Activated T-cell treated with anti-CD3 and anti-CD28 coated beads, Interleukin-2, amount 50 U/mL, for 4 hours (primary cell): Measurements from ENCODE around the gene XKR8. TPM values are rescaled to one million over a fixed set of nuclear protein-coding genes. Genes with fewer than 3 reads are reported as not detected.
A peak's percentile ranks its signal among the peaks of the same experiment; 100 is the strongest.

Source experiments
- ATAC-seq, 2 donors: fragments of 200-7000 bp; cut with Tn5 transposase; one replicate each; pipeline ENCODE4 v1.10.0; 2021
- DNase-seq: peaks from one replicate; pipeline ENCODE4 v3.0.0-alpha.2; 2020
- H3K27me3 Mint-ChIP-seq: one replicate; pipeline ENCODE4 v1.8.0; 2021; ENCODE audit warnings: low read depth, mixed read lengths
- H3K36me3 Mint-ChIP-seq: one replicate; pipeline ENCODE4 v1.8.0; 2022; ENCODE audit warnings: mixed read lengths; ENCODE audit not compliant: insufficient read depth
- H3K4me1 Mint-ChIP-seq: one replicate; pipeline ENCODE4 v1.8.0; 2021; ENCODE audit warnings: low read depth, mixed read lengths
- H3K4me3 Mint-ChIP-seq: one replicate; pipeline ENCODE4 v1.8.0; 2021; ENCODE audit warnings: mild to moderate bottlenecking, moderate library complexity, mixed read lengths
- H3K9me3 Mint-ChIP-seq: one replicate; pipeline ENCODE4 v1.8.0; 2021; ENCODE audit warnings: mixed read lengths
- total RNA-seq, 3 donors: library from RNA; stranded (reverse); gene quantifications; one replicate each; pipeline ENCODE4 v1.2.1, GENCODE V29; 2021

XKR8 gene
- total RNA-seq, 3 donors from 2014 or later: 6.8 to 8.3 (median 7.0) TPM

- no peaks in the 10 kb centered on the region for H3K27me3 Mint-ChIP-seq
- no peaks in the 10 kb centered on the region for H3K9me3 Mint-ChIP-seq
- ATAC-seq: no peak
- peaks cover 25% of the 10 kb centered on the region for H3K4me1 Mint-ChIP-seq
- no peak for DNase-seq
- H3K4me3 Mint-ChIP-seq: no peak overlapping the region
- H3K36me3 Mint-ChIP-seq: peaks cover 16% of the 10 kb centered on the region
Observed at GRCh38 chr1:27966402-27967105, 6.8 kb downstream of the XKR8 start.

DNA sequence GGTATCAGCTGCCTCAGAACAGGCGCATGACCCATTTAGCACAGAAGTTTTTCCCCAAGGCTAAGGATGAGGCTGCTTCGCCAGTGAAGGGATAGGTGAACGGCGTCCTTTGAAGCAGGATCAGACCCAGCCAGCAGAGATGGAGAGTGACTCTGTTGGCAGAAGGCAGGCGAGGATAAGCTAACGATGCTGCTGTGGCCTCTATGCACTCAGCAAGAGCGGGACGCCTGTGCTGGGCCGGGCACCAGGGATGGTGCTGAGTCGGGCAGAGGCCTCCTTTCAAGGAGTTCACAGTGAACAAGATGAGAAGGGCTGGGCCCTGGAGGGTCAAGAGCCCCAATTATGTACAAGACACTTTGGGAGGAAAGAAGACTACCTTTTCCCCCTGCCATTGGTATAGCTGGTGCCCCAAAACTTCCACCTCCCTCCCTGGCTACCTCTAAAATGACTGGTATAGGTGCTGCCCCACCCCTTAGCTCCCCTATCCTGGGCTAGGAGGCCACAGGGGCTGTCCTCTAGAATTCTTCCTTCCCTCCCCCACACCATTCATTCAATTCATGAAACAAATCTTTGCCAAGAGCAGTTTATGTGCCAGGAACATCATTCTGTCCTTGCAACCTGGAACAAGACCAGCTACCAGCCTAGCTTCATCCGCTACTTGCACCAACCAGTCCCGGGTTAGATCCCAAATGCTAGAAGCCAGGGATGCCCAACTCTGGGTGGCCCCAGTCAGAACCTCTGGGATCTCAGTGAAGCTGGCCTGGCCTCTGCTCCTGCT is 7.5 kb downstream of the XKR8 start:
- H3K4me3 Mint-ChIP-seq: no peak overlapping the region
- DNase-seq (no peak), ATAC-seq (no peak)
- H3K4me1 Mint-ChIP-seq: peaks cover 21% of the 10 kb centered on the region
- peaks cover 16% of the 10 kb centered on the region for H3K36me3 Mint-ChIP-seq
- H3K27me3 Mint-ChIP-seq: no peaks in the 10 kb centered on the region
- no peaks in the 10 kb centered on the region for H3K9me3 Mint-ChIP-seq

DNA sequence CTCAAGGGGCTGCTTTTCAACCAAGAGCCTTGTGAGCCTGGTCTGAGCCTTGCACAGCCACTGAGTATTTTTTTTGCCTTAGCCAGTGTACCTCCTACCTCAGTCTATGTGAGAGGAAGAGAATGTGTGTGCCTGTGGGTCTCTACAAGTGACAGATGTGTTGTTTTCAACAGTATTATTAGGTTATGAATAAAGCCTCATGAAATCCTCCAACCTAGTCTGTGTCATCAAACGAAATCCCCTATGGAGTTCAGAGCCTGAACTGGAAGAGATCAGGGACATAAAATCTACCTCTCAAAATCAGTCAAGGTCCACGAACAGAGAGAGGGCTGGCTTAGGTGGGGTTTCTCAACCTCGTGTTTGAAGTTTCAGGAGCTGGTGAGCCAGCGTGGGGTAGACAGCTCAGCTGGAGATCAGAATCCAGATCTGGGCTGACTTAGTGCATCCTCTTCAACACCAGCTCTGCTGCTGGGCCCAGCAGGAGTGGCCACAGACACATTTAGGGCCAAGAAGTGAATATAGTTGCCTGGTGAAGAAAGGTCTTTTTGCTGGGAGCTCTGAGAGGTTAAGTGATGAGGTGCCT is 8.2 kb downstream of the XKR8 start:
- DNase-seq: no peak
- ATAC-seq: no peak

GRCh38 chr1:27968692-27969091 is 8.9 kb downstream of the XKR8 start:
- no peak overlapping the region for H3K4me3 Mint-ChIP-seq
- H3K36me3 Mint-ChIP-seq: peaks cover 19% of the 10 kb centered on the region
- H3K27me3 Mint-ChIP-seq: no peaks in the 10 kb centered on the region
- no peaks in the 10 kb centered on the region for H3K9me3 Mint-ChIP-seq
- H3K4me1 Mint-ChIP-seq: peaks cover 23% of the 10 kb centered on the region
- DNase-seq (no peak), ATAC-seq (no peak)

More for the DNA sequence above, 8.2 kb downstream of the XKR8 start:
- no peaks in the 10 kb centered on the region for H3K27me3 Mint-ChIP-seq
- H3K4me1 Mint-ChIP-seq: peaks cover 21% of the 10 kb centered on the region
- H3K9me3 Mint-ChIP-seq: no peaks in the 10 kb centered on the region
- H3K4me3 Mint-ChIP-seq: no peak overlapping the region
- peaks cover 14% of the 10 kb centered on the region for H3K36me3 Mint-ChIP-seq

DNA sequence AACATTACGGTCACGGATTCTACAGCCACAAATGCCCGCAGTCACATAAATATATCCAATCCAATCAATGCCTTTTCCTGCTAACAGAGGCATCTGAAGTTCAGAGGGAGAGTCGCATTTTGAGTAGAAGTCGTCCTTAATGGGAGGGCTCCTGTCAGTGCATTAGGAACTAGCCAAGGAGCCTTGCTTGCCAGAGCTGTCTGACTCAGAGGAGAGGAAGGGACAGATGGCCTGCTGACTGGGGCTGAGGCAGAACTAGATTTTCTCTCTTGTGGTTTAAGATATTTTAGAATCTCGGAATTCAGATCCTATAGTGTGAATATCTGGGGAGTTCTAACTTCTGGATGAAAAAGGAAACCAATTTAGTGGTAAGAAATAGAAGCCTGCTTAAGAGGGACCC is 10.6 kb downstream of the XKR8 start:
- Mint-ChIP-seq H3K36me3 (peaks cover 17% of the 10 kb centered on the region), H3K9me3 (no peaks in the 10 kb centered on the region), H3K4me1 (peaks cover 23% of the 10 kb centered on the region), H3K27me3 (no peaks in the 10 kb centered on the region), H3K4me3 (no peak overlapping the region)
- ATAC-seq (no peak), DNase-seq (no peak)

GRCh38 chr1:27971674-27972073 is 11.9 kb downstream of the XKR8 start:
- ATAC-seq (no peak), DNase-seq (no peak)
- Mint-ChIP-seq H3K9me3 (no peaks in the 10 kb centered on the region), H3K4me3 (no peak overlapping the region), H3K4me1 (peaks cover 23% of the 10 kb centered on the region), H3K36me3 (peaks cover 15% of the 10 kb centered on the region), H3K27me3 (no peaks in the 10 kb centered on the region)

GRCh38 chr1:27972141-27972540 is 12.4 kb downstream of the XKR8 start:
- Mint-ChIP-seq H3K27me3 (no peaks in the 10 kb centered on the region), H3K4me3 (no peak overlapping the region), H3K9me3 (no peaks in the 10 kb centered on the region), H3K36me3 (peaks cover 18% of the 10 kb centered on the region), H3K4me1 (peaks cover 23% of the 10 kb centered on the region)
- ATAC-seq: no peak
- DNase-seq: no peak

DNA sequence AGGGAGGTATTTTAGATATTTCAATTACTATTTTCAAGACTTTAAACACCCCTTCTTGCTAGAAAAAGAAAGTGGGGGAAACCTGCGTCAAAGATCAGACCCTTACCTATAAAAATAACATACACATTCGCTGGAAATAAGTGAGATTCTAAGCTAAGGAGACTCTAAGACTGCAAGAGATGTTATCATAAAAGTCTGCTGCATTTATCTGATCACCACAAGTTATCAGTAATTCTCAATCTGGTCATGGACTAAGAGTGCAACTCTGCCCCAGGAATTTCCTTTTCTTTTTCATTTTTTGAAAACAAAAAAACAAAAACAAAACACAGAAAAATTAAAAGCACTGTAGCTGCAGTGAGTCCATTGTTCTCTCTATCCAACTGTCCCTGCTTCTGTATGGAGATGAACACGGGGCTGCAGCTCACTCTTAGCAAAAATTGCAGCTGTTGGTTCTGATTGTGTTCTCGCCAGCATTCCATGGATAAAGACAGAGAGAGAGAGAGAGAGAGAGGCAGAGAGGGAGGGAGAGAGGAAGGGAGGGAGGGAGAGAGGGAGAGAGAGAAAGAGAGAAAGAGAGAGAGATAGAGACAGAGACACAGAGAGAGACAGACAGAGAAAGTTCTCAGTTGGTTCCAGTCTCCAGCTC is 14.1 kb downstream of the XKR8 start:
- no peak for ATAC-seq
- no peak for DNase-seq
- H3K27me3 Mint-ChIP-seq: no peaks in the 10 kb centered on the region
- peaks cover 14% of the 10 kb centered on the region for H3K4me1 Mint-ChIP-seq
- no peaks in the 10 kb centered on the region for H3K9me3 Mint-ChIP-seq
- peaks cover 16% of the 10 kb centered on the region for H3K36me3 Mint-ChIP-seq
- no peak overlapping the region for H3K4me3 Mint-ChIP-seq

DNA sequence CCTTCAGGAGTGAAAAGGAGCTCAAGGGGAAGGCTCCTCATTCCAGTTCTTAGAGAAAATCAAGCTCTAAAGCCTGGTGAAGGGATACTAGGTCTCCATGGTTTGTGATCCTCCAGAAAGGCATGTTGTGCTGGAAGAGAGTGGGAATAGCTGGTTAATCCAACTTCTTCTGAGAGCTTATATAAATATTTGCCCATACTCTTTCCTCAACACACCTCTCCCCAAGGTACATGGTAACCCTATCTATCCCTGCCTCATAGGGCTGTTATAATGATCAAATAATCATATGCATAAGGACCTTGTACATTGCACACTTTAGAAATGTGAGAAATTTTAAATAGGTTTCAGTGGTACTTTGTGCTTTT is 14.6 kb downstream of the XKR8 start:
- H3K4me1 Mint-ChIP-seq: peaks cover 10% of the 10 kb centered on the region
- no peak overlapping the region for H3K4me3 Mint-ChIP-seq
- no peaks in the 10 kb centered on the region for H3K27me3 Mint-ChIP-seq
- no peak for DNase-seq
- no peak for ATAC-seq
- no peaks in the 10 kb centered on the region for H3K9me3 Mint-ChIP-seq
- H3K36me3 Mint-ChIP-seq: peaks cover 15% of the 10 kb centered on the region

DNA sequence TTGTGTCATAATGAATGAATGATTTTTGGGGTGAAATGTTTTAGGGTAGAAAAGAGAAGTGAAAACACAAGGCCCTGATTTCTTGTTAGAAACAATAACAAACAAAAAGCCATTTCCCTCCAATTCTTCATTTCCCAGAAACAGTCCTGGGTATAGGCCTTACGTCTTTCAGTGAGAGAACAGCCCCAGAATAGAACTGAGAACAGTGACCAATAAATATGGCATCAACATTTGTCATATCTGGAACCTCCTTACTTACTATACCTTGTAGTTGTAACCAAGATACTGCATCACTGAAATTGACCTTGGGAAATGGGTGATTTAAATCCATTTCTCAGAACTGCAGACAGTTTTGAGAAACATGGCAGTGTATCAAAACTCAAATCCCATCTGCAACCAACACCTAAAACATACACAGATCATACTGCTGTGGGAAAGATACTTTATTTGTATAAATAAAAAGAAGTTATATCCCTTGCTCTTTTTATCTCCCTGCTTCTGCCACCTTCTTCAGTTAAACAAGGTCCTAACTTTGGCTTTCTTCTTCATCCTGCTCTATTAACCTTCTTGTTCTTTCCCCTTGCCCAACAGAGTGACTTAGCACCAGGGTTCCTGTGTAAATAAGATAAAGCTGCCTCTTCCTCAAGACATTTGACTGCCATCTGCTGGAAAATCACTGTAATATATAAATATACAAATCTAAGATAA is 19.5 kb downstream of the XKR8 start:
- Mint-ChIP-seq H3K4me1 (no peaks in the 10 kb centered on the region), H3K4me3 (no peak overlapping the region), H3K9me3 (no peaks in the 10 kb centered on the region), H3K36me3 (peaks cover 9% of the 10 kb centered on the region), H3K27me3 (no peaks in the 10 kb centered on the region)
- no peak for DNase-seq
- ATAC-seq: peak; percentile 59 to 69

DNA sequence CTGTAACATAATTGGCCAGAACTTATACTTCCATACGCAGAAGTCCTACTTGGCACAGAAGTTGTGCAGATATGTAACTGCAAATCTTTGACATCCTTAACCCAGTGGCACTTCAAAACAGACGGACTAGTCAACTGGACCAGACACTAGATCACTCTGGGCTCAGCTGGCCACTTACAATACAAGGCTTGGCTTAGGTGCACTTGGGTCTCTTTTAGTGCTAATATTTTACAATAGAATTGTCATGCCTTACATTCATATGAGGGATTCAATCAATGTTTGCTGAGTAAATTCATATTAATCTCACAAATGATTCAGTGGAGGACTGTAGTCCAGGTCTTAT is 20.1 kb downstream of the XKR8 start:
- no peak overlapping the region for H3K4me3 Mint-ChIP-seq
- H3K27me3 Mint-ChIP-seq: no peaks in the 10 kb centered on the region
- H3K9me3 Mint-ChIP-seq: no peaks in the 10 kb centered on the region
- DNase-seq (no peak), ATAC-seq (no peak)
- H3K4me1 Mint-ChIP-seq: no peaks in the 10 kb centered on the region
- H3K36me3 Mint-ChIP-seq: peaks cover 9% of the 10 kb centered on the region

DNA sequence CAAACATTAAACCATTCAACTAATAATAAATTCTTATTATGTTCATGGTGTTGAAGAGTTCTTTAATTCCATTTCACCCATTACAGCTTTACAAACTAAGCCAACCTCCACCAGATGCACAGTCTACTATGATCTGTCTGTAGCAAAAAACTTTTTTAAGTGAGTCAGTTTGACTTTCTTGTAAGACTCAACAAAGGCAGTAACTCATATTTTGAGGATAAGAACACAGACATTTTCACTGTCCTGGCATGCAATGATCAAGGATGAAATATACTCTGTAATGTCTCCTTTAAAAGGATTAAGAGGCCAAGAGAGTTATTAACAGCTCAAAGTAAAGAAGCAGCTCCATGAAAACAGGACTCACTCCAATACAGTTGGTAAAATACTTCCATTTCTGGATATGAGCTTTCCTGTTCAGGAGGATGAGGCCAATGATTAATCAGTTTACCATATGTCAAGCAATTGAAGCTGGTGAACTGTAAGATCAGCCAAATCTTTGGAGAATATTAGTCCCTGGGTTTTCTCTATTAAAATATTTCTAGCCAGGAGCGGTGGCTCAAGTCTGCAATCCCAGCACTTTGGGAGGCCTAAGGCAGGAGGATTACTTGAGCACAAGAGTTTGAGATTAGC is 20.6 kb downstream of the XKR8 start:
- H3K4me3 Mint-ChIP-seq: no peak overlapping the region
- peaks cover 10% of the 10 kb centered on the region for H3K36me3 Mint-ChIP-seq
- H3K27me3 Mint-ChIP-seq: no peaks in the 10 kb centered on the region
- H3K4me1 Mint-ChIP-seq: no peaks in the 10 kb centered on the region
- DNase-seq (no peak), ATAC-seq (no peak)
- H3K9me3 Mint-ChIP-seq: no peaks in the 10 kb centered on the region

DNA sequence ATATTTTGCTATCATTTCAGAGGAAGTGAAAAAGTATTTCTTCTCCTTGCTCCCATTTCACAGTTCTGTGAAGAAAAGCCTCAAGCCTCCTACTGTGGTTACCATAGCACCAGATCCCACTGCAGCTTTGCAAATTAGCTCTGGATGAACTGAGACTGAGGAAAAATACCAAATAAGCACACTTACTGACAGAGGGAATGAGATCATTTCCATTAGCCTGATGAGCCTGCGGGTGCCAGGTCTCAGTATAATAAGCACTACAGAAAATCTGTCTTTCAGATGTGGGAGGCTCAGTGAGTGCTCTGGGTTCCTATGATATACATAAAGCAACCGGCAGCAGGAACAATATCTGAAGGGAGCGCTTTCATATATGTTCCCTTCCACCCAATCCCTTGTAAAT is 21.4 kb downstream of the XKR8 start:
- no peaks in the 10 kb centered on the region for H3K4me1 Mint-ChIP-seq
- ATAC-seq (no peak), DNase-seq (no peak)
- H3K27me3 Mint-ChIP-seq: no peaks in the 10 kb centered on the region
- no peak overlapping the region for H3K4me3 Mint-ChIP-seq
- H3K9me3 Mint-ChIP-seq: no peaks in the 10 kb centered on the region
- H3K36me3 Mint-ChIP-seq: peaks cover 12% of the 10 kb centered on the region
